Heart left ventricle (tissue), 16 donors: ENCODE measurements around the gene LNX1. TPM values are rescaled to one million over a fixed set of nuclear protein-coding genes. Genes with fewer than 3 reads are reported as not detected.

Experiments used
- ATAC-seq, 4 donors: fragments of 200-7000 bp; cut with Tn5 transposase; one replicate each; pipeline ENCODE4 v1.9.1; 2020 to 2022; ENCODE audit warnings: moderate library complexity in 4 of 4, mild to moderate bottlenecking in 3 of 4, moderate number of reproducible peaks in 1 of 4
- DNase-seq, 5 donors: peaks; one replicate each; pipeline ENCODE4 v3.0.0-alpha.2; 2020
- H3K27ac ChIP-seq, 12 donors: fragments of 200-600 bp; sonication (generic) in 4 of 12; one replicate each; pipeline versions ENCODE4 v1.5.0 to v1.8.0; 2016 to 2022; ENCODE audit warnings: mild to moderate bottlenecking in 2 of 12
- H3K27me3 ChIP-seq, 9 donors: fragments of 200-600 bp; sonication (generic) in 2 of 9; one replicate each; pipeline versions ENCODE4 v1.5.1 to v1.8.0; 2016 to 2022; ENCODE audit warnings: mild to moderate bottlenecking in 3 of 9
- H3K36me3 ChIP-seq, 9 donors: fragments of 200-600 bp; sonication (generic) in 2 of 9; one replicate each; pipeline versions ENCODE4 v1.5.0 to v1.8.0; 2018 to 2022; ENCODE audit warnings: mild to moderate bottlenecking in 2 of 9
- H3K4me1 ChIP-seq, 12 donors: fragments of 200-600 bp; sonication (generic) in 4 of 12; one replicate each; pipeline versions ENCODE4 v1.5.0 to v1.8.0; 2016 to 2022; ENCODE audit warnings: mild to moderate bottlenecking in 3 of 12
- H3K4me3 ChIP-seq, 12 donors: fragments of 200-600 bp; sonication (generic) in 4 of 12; one replicate each; pipeline versions ENCODE4 v1.5.0 to v1.8.0; 2017 to 2022; ENCODE audit warnings: mild to moderate bottlenecking in 9 of 12, moderate library complexity in 4 of 12
- H3K9me3 ChIP-seq, 12 donors: fragments of 200-600 bp; sonication (generic) in 4 of 12; one replicate each; pipeline versions ENCODE4 v1.5.0 to v1.8.0; 2016 to 2022; ENCODE audit warnings: mild to moderate bottlenecking in 1 of 12
- POLR2A ChIP-seq, 2 donors: fragments of 450-650 bp; IDR thresholded peaks; one replicate each; pipeline ENCODE4 v1.6.1; 2017; ENCODE audit warnings: antibody characterized with exemption in 2 of 2, mild to moderate bottlenecking in 2 of 2, moderate library complexity in 2 of 2
- WGBS, 4 donors: extraction: QIAGEN DNeasy Blood & Tissue Kit in 2 of 4; methylation state at CpG; one replicate each; pipeline versions ENCODE4 v1.1.5 to v1.1.7; 2013 to 2018; 5-methylcytosine and 5-hydroxymethylcytosine counted together
- intact Hi-C, 10 donors: fragments of 100-400 bp; cut with DNase I; formaldehyde crosslinking; loops; one replicate each; pipeline versions ENCODE4 v1.11.1 to v1.14.2; 2022
- polyA plus RNA-seq, 2 donors: library from polyadenylated mRNA; stranded (reverse); fragments of 200-250 nt; gene quantifications; one replicate each; pipeline ENCODE4 v1.2.3, GENCODE V29; 2013
- total RNA-seq, 9 donors: library from RNA; depleted of rRNA in 2 of 9; stranded (reverse); fragments of >200 nt in 2 of 9; fragmentation: NEBNext Ultra II Directional in 3 of 9; extraction: Animal tissue kit (Norgen Biotek cat#: 25700) in 3 of 9; gene quantifications; one replicate each; pipeline versions ENCODE4 v1.1.0 to v1.2.4, GENCODE V29; 2016 to 2023
- TF ChIP-seq, protein P1 (sequence below), 12 donors: fragments of 200-600 bp; sonication (generic) in 4 of 12; IDR thresholded peaks; one replicate each; pipeline versions ENCODE4 v1.5.0 to v1.8.0; 2018 to 2022; ENCODE audit warnings: antibody characterized with exemption in 12 of 12, mild to moderate bottlenecking in 5 of 12
- donor health status: ischemic (EF 13 %, LVEDD 7.1; RV severe dilation, severe dysfunction).
- donor health status: healthy with polysubstance abuse.
- donor health status: DM: no; HTN: yes; CAD: no.
- donor health status: DM: no; HTN: no; CAD: no.
- donor health status: ischemic (EF 25% LVEDD 6.9; RV normal size, moderate dysfunction).
- donor health status: ischemic (EF 25% LVEDD 5.7; RV mildly dilated, moderate dysfunction).
- donor health status: healthy.
- donor health status: DM: yes; HTN: yes; CAD: no.
- donor health status: ischemic (EF 35%, LVEDD 5.7; RV mildly dilated, moderate dysfunction).
- donor health status: nonischemic (EF 11% LVEDD 7.7; RV severe dilation, severe dysfunction).
- donor health status: DM: yes; HTN: yes; CAD: no.
- donor health status: PGD.
- donor health status: ischemic (EF 29% LVEDD 5.4; RV normal size, mild dysfunction).
- donor health status: nonischemic (EF 23%, LVEDD 6.1; RV moderate dilation, normal function).

The LNX1 gene
- total and polyA plus RNA-seq, 11 donors = 3.4 to 15.7 (median 6.7) TPM

DNA sequence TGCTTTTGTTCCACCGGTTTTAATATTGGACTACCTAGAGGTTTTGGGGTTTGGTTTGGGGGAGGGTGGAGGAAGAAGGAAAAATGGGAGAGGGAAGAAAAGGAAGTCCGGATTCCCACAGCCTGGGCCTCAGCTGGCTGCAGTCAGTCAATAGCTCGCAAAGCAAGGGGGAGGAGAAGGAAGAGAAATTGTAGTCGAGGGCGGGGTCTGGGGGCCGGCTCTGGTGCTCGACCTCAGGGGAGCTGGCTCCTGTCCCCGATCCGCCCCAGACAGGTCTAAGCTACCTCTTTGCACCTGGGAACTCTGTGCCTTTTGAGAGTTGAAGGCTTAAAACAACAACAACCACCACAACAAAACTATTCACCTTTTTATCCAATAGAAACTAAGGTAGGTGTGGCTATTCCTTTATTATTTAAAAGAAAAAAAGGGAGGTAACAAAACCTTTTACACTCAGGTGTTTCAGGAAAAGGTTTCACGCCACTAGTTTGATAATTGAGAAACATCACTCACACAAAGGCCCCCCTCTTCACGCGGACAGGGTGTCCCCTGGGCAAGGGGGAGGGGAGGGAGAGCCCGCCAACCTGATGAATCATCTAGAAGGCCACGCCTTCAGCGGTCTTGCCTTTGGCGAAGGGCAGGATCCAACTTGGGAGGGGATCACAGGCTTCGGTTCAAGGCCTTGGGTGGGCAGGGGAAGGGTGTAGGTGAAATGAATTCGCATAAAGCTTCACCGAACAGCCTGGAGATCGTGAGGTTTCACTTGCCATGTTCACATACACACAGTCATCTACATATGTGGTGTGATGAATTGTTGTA lies 1.6 kb upstream of the LNX1 start:
- intact Hi-C loops = no loop called here
- peak in 4 of 5 donors; percentile 24 to 60 (median 36) for DNase-seq
- peak in 2 of 4 donors; percentile 55 to 82 for ATAC-seq
- peak overlapping the region in 6 of 12 donors; percentile 3 to 51 (median 22) for H3K27ac ChIP-seq
- peaks cover 0 to 21% (median 2%) of the 10 kb centered on the region in 12 donors for H3K4me1 ChIP-seq
- H3K36me3 ChIP-seq = no peaks in the 10 kb centered on the region
- 44 to 52% (median 45%) methylated on average over 20 of the region's 20 CpGs for WGBS, 4 donors
- no peaks in the 10 kb centered on the region for H3K9me3 ChIP-seq
- H3K27me3 ChIP-seq = no peaks in the 10 kb centered on the region
- H3K4me3 ChIP-seq = peak overlapping the region in 8 of 12 donors; percentile 6 to 48 (median 29)
- TF ChIP-seq POLR2A (IDR thresholded peaks at IDR 0.05) = no peak
- TF ChIP-seq, protein P1, sequence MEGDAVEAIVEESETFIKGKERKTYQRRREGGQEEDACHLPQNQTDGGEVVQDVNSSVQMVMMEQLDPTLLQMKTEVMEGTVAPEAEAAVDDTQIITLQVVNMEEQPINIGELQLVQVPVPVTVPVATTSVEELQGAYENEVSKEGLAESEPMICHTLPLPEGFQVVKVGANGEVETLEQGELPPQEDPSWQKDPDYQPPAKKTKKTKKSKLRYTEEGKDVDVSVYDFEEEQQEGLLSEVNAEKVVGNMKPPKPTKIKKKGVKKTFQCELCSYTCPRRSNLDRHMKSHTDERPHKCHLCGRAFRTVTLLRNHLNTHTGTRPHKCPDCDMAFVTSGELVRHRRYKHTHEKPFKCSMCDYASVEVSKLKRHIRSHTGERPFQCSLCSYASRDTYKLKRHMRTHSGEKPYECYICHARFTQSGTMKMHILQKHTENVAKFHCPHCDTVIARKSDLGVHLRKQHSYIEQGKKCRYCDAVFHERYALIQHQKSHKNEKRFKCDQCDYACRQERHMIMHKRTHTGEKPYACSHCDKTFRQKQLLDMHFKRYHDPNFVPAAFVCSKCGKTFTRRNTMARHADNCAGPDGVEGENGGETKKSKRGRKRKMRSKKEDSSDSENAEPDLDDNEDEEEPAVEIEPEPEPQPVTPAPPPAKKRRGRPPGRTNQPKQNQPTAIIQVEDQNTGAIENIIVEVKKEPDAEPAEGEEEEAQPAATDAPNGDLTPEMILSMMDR (IDR thresholded peaks at IDR 0.05) = no peak

- peak in 2 of 4 donors; percentile 34 to 71 for ATAC-seq
- intact Hi-C loops = no loop called here
- Histone ChIP-seq H3K27me3 (no peaks in the 10 kb centered on the region), H3K4me1 (peaks cover 0 to 21% (median under 1%) of the 10 kb centered on the region in 12 donors), H3K4me3 (peak overlapping the region in 1 of 12 donors; percentile 48), H3K27ac (peak overlapping the region in 2 of 12 donors; percentile 25 to 51), H3K9me3 (no peaks in the 10 kb centered on the region), H3K36me3 (no peaks in the 10 kb centered on the region)
- DNase-seq = no peak
- no peak for TF ChIP-seq POLR2A (IDR thresholded peaks at IDR 0.05)
- TF ChIP-seq, protein P1 (IDR thresholded peaks at IDR 0.05) = no peak
- WGBS, 4 donors = 60 to 70% (median 65%) methylated on average over 8 of the region's 8 CpGs
Measured at GRCh38 chr4:53592122-53592521, 836 bp upstream of the LNX1 start.

DNA sequence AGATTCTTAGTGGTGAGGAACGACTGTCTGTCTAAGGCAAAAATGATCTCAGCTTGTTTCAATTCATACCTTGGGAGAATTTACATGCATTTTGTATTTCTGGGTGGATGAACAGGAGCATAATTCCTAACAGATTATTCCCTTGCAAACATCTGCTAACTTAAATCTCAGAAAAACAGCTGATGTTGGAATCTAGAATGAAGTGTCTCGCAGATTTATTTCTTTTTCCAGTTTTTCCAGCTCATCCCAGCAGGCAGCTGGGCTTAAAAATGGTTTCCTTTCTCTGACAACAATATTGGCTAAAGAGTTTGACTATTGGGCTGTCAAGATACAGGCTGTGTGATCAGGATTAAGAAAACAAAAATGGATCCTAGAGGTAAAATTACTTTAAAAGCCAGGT lies 1.1 kb downstream of the LNX1 start:
- Histone ChIP-seq H3K4me1 (peaks cover 0 to 23% (median 0%) of the 10 kb centered on the region in 12 donors), H3K36me3 (no peaks in the 10 kb centered on the region), H3K27ac (no peak overlapping the region), H3K9me3 (no peaks in the 10 kb centered on the region), H3K27me3 (no peaks in the 10 kb centered on the region), H3K4me3 (no peak overlapping the region)
- 83 to 90% (median 87%) methylated on average over 2 of the region's 2 CpGs for WGBS, 4 donors
- TF ChIP-seq, protein P1 (IDR thresholded peaks at IDR 0.05) = no peak
- TF ChIP-seq POLR2A (IDR thresholded peaks at IDR 0.05) = no peak
- DNase-seq (no peak), ATAC-seq (no peak)
- intact Hi-C loops = no loop called here

GRCh38 chr4:53589511-53589910 lies 1.8 kb downstream of the LNX1 start:
- Histone ChIP-seq H3K4me3 (no peak overlapping the region), H3K27ac (no peak overlapping the region), H3K27me3 (no peaks in the 10 kb centered on the region), H3K4me1 (peaks cover 0 to 23% (median 0%) of the 10 kb centered on the region in 12 donors), H3K9me3 (no peaks in the 10 kb centered on the region), H3K36me3 (no peaks in the 10 kb centered on the region)
- ATAC-seq = no peak
- intact Hi-C loops = no loop called here
- DNase-seq = no peak
- TF ChIP-seq, protein P1 (IDR thresholded peaks at IDR 0.05) = no peak
- no peak for TF ChIP-seq POLR2A (IDR thresholded peaks at IDR 0.05)
- 93 to 97% (median 94%) methylated on average over 2 of the region's 2 CpGs for WGBS, 4 donors
